A549 (cell line): Measurements from ENCODE around the gene DNA2. TPM values are rescaled to one million over a fixed set of nuclear protein-coding genes. Genes with fewer than 3 reads are reported as not detected.
A peak's percentile ranks its signal among the peaks of the same experiment; 100 is the strongest.

Experiments
- ATAC-seq, 2 experiments: fragments of 200-7000 bp in 1 of 2; fragments of >200 bp in 1 of 2; cut with Nextera tagmentation in 1 of 2; cut with Tn5 transposase in 1 of 2; 3 replicates each; pipeline versions ENCODE4 v1.8.0 to v1.9.1; 2018 to 2020; ENCODE audit warnings: mild to moderate bottlenecking in 1 of 2, moderate library complexity in 1 of 2
- CTCF ChIA-PET: fragments of 300-600 bp; sonication (Branson Sonifier 250); formaldehyde crosslinking; extraction: SDS; loops from one replicate; lab custom pipeline; 2021; ENCODE audit warnings: antibody characterized with exemption, inconsistent platforms; lab: Yijun Ruan, JAX
- POLR2A ChIA-PET: fragments of 350-600 bp; formaldehyde crosslinking; extraction: SDS; loops from one replicate; lab custom pipeline; 2021; ENCODE audit warnings: antibody characterized with exemption, inconsistent platforms; lab: Yijun Ruan, JAX
- DNase-seq, 2 experiments: peaks; one replicate each; pipeline versions ENCODE4 v3.0.0 to v3.0.0-alpha.2; 2011 to 2016; ENCODE audit warnings: low read depth in 1 of 2, low spot score in 1 of 2
- FAIRE-seq: peaks from 2 replicates; lab custom pipeline; 2011; peaks lifted over from hg19 to GRCh38; lab: Jason Lieb, UNC
- H3K27ac ChIP-seq, 2 experiments: fragments of >200 bp; sonication (Bioruptor Twin); formaldehyde crosslinking; 3 replicates each; pipeline ENCODE4 v1.5.1; 2016 to 2017
- H3K4me1 ChIP-seq: fragments of >200 bp; sonication (Bioruptor Twin); formaldehyde crosslinking; 3 replicates; pipeline ENCODE4 v1.6.1; 2016
- H3K4me2 ChIP-seq: fragments of >200 bp; sonication (Bioruptor Twin); formaldehyde crosslinking; 3 replicates; pipeline ENCODE4 v1.6.1; 2016
- H3K4me3 ChIP-seq: fragments of >200 bp; sonication (Bioruptor Twin); formaldehyde crosslinking; 3 replicates; pipeline ENCODE4 v1.5.1; 2016
- H3K9me3 ChIP-seq: fragments of >200 bp; sonication (Bioruptor Twin); formaldehyde crosslinking; 3 replicates; pipeline ENCODE4 v1.6.1; 2016
- BCL3 ChIP-seq: fragments of >200 bp; sonication (Bioruptor Twin); formaldehyde crosslinking; IDR thresholded peaks from 3 replicates; pipeline ENCODE4 v1.6.1; 2016
- BHLHE40 ChIP-seq: IDR thresholded peaks from 2 replicates; pipeline ENCODE4 v1.6.1; 2012; ENCODE audit warnings: low read depth, low read length, inconsistent platforms
- CBX2 ChIP-seq: fragments of 200-600 bp; sonication (generic); IDR thresholded peaks from 2 replicates; pipeline ENCODE4 v1.6.1; 2016; ENCODE audit warnings: low read depth, mild to moderate bottlenecking, borderline replicate concordance
- CEBPB ChIP-seq, 2 experiments: fragments of >200 bp in 1 of 2; sonication (Bioruptor Twin) in 1 of 2; formaldehyde crosslinking in 1 of 2; IDR thresholded peaks; 2 replicates each; pipeline ENCODE4 v1.6.1; 2012 to 2016
- CHD2 ChIP-seq: fragments of 150-350 bp; IDR thresholded peaks from 2 replicates; pipeline ENCODE4 v1.6.1; 2014; ENCODE audit warnings: low read length; ENCODE audit not compliant: partially characterized antibody
- CHD4 ChIP-seq: fragments of 200-600 bp; sonication (generic); IDR thresholded peaks from 2 replicates; pipeline ENCODE4 v1.6.1; 2016; ENCODE audit warnings: antibody characterized with exemption, mild to moderate bottlenecking, borderline replicate concordance
- E2F6 ChIP-seq: IDR thresholded peaks from 2 replicates; pipeline ENCODE4 v1.6.1; 2012; ENCODE audit warnings: low read depth, borderline replicate concordance
- ELK1 ChIP-seq: fragments of 150-350 bp; IDR thresholded peaks from 2 replicates; pipeline ENCODE4 v1.6.1; 2014; ENCODE audit warnings: low read depth, mild to moderate bottlenecking, low read length
- EP300 ChIP-seq, 2 experiments: fragments of >200 bp; sonication (Bioruptor Twin); formaldehyde crosslinking; IDR thresholded peaks; 2 replicates in 1 of 2; 3 replicates in 1 of 2; pipeline ENCODE4 v1.6.1; 2016 to 2017
- JUN ChIP-seq, 2 experiments: fragments of >200 bp; sonication (Bioruptor Twin); formaldehyde crosslinking; IDR thresholded peaks; 2 replicates in 1 of 2; 3 replicates in 1 of 2; pipeline ENCODE4 v1.6.1; 2016 to 2017
- KDM1A ChIP-seq: fragments of 200-600 bp; sonication (generic); IDR thresholded peaks from 2 replicates; pipeline ENCODE4 v1.6.1; 2016; ENCODE audit warnings: low read depth, mild to moderate bottlenecking
- MYC ChIP-seq: IDR thresholded peaks from 2 replicates; pipeline ENCODE4 v1.6.1; 2012; ENCODE audit warnings: mild to moderate bottlenecking, inconsistent platforms, low read length, improper control_type of control experiment, borderline replicate concordance
- NR3C1 ChIP-seq: fragments of >200 bp; sonication (Bioruptor Twin); formaldehyde crosslinking; IDR thresholded peaks from 3 replicates; pipeline ENCODE4 v1.6.1; 2017
- PHF8 ChIP-seq: fragments of 200-600 bp; sonication (generic); IDR thresholded peaks from 2 replicates; pipeline ENCODE4 v1.6.1; 2016; ENCODE audit warnings: low read depth, mild to moderate bottlenecking, antibody characterized with exemption, moderate library complexity, borderline replicate concordance
- RARB ChIP-seq: fragments of 250-450 bp; sonication (Bioruptor Pico); IDR thresholded peaks from 2 replicates; pipeline ENCODE4 v1.8.0; 2021; ENCODE audit warnings: mild to moderate bottlenecking, moderate library complexity
- RCOR1 ChIP-seq: fragments of 150-350 bp; IDR thresholded peaks from 2 replicates; pipeline ENCODE4 v1.6.1; 2014; ENCODE audit warnings: antibody characterized with exemption, low read length, low read depth
- REST ChIP-seq: fragments of 200-600 bp; sonication (generic); IDR thresholded peaks from 2 replicates; pipeline ENCODE4 v1.6.1; 2016; ENCODE audit warnings: antibody characterized with exemption, mild to moderate bottlenecking, moderate library complexity
- RFX5 ChIP-seq: fragments of 450-650 bp; IDR thresholded peaks from 2 replicates; pipeline ENCODE4 v1.7.1; 2014; ENCODE audit warnings: antibody characterized with exemption, mild to moderate bottlenecking, moderate library complexity
- RNF2 ChIP-seq: fragments of 200-600 bp; sonication (generic); IDR thresholded peaks from 2 replicates; pipeline ENCODE4 v1.6.1; 2016; ENCODE audit warnings: low read depth, mild to moderate bottlenecking, antibody characterized with exemption, moderate library complexity, borderline replicate concordance
- SREBF2 ChIP-seq: fragments of 450-650 bp; IDR thresholded peaks from 2 replicates; pipeline ENCODE4 v1.6.1; 2014; ENCODE audit warnings: mild to moderate bottlenecking, moderate library complexity
- ZFP36 ChIP-seq: fragments of 450-650 bp; IDR thresholded peaks from 2 replicates; pipeline ENCODE4 v1.6.1; 2014; ENCODE audit warnings: borderline replicate concordance; ENCODE audit not compliant: partially characterized antibody
- ZNF302 ChIP-seq: fragments of 250-450 bp; sonication (Bioruptor Pico); IDR thresholded peaks from 2 replicates; pipeline ENCODE4 v1.9.0; 2021; ENCODE audit warnings: inconsistent platforms, mild to moderate bottlenecking, moderate library complexity
- WGBS: methylation state at CpG from one replicate; pipeline ENCODE4 v1.1.6; 2017; ENCODE audit errors: missing lambda C conversion rate; 5-methylcytosine and 5-hydroxymethylcytosine counted together
- polyA plus RNA-seq, 4 experiments: library from polyadenylated mRNA; depleted of rRNA in 3 of 4; stranded (reverse); fragments of >200 nt; fragmentation: RNase III in 1 of 4; extraction: RNeasy Plus Mini Kit Qiagen cat#74134 plus additional on column Dnase treatment in 1 of 4; gene quantifications; 2 replicates in 3 of 4; 3 replicates in 1 of 4; pipeline ENCODE4 v1.2.3, GENCODE V29; 2011 to 2017

The DNA2 gene
- polyA plus RNA-seq, 2 of the 4 experiments (the other 2 are of a cell fraction): 16.5 to 20.1 TPM

- ChIA-PET CTCF (no interaction called here), POLR2A (no interaction called here)
- H3K4me2 ChIP-seq: no peak overlapping the region
- TF ChIP-seq ZNF302 (CRISPR knock-in tag): no peak
- no peak for TF ChIP-seq RNF2
- no peak for TF ChIP-seq CHD2
- no peak for TF ChIP-seq EP300 (IDR thresholded peaks at IDR 0.05)
- no peak for TF ChIP-seq E2F6
- no peak for TF ChIP-seq ELK1
- no peak for TF ChIP-seq PHF8
- no peak for TF ChIP-seq RCOR1
- no peak for TF ChIP-seq CBX2
- no peak for TF ChIP-seq RFX5
- no peak for TF ChIP-seq REST
- TF ChIP-seq CEBPB (IDR thresholded peaks at IDR 0.05): no peak
- TF ChIP-seq BCL3: no peak
- no peak for TF ChIP-seq ZFP36
- no peak for TF ChIP-seq CHD4
- no peak for TF ChIP-seq BHLHE40
- no peak for TF ChIP-seq RARB
- TF ChIP-seq NR3C1: no peak
- no peak for TF ChIP-seq MYC
- TF ChIP-seq SREBF2: no peak
- no peaks in the 10 kb centered on the region for H3K4me1 ChIP-seq
- DNase-seq (no peak), ATAC-seq (no peak), FAIRE-seq (peak; percentile 32)
- H3K27ac ChIP-seq: no peak overlapping the region
- no peak overlapping the region for H3K4me3 ChIP-seq
- no peaks in the 10 kb centered on the region for H3K9me3 ChIP-seq
These were observed 36.0 kb downstream of the DNA2 start for GRCh38 chr10:68435803-68436202.

- TF ChIP-seq KDM1A: no peak
- TF ChIP-seq JUN (IDR thresholded peaks at IDR 0.05): no peak
- FAIRE-seq: no peak
- H3K4me2 ChIP-seq: no peak overlapping the region
- ChIA-PET CTCF (interaction anchor here (0.9 kb wide), 1 partner anchor 28 kb away, joined by 3 read pairs; the partner anchor contains the start of gene RUFY2), POLR2A (no interaction called here)
- WGBS: 94% methylated on average over 4 of the region's 4 CpGs
- H3K4me3 ChIP-seq: no peak overlapping the region
- ATAC-seq: no peak
- no peaks in the 10 kb centered on the region for H3K4me1 ChIP-seq
- no peaks in the 10 kb centered on the region for H3K9me3 ChIP-seq
- H3K27ac ChIP-seq: no peak overlapping the region
- DNase-seq: no peak
These were observed 37.1 kb downstream of the DNA2 start for GRCh38 chr10:68434657-68435056.
